MM.1S (cell line): ENCODE results near the gene ATP6AP1.

Source experiments
- EZH2 ChIP-seq: fragments of 300-600 bp; sonication (generic); optimal IDR thresholded peaks from 2 replicates; pipeline ENCODE3; 2017; ENCODE audit warnings: low read depth, mild to moderate bottlenecking, antibody characterized with exemption, low read length, mixed read lengths
- EZH2phosphoT487 ChIP-seq: fragments of 300-600 bp; sonication (generic); IDR thresholded peaks from 2 replicates; pipeline ENCODE4 v1.6.1; 2018; ENCODE audit warnings: antibody characterized with exemption, low read length
- TF ChIP-seq, protein P1 (sequence below): fragments of 300-600 bp; sonication (generic); IDR thresholded peaks from 2 replicates; pipeline ENCODE4 v1.5.1; 2016; ENCODE audit warnings: antibody characterized with exemption, low read length, mixed read lengths

DNA sequence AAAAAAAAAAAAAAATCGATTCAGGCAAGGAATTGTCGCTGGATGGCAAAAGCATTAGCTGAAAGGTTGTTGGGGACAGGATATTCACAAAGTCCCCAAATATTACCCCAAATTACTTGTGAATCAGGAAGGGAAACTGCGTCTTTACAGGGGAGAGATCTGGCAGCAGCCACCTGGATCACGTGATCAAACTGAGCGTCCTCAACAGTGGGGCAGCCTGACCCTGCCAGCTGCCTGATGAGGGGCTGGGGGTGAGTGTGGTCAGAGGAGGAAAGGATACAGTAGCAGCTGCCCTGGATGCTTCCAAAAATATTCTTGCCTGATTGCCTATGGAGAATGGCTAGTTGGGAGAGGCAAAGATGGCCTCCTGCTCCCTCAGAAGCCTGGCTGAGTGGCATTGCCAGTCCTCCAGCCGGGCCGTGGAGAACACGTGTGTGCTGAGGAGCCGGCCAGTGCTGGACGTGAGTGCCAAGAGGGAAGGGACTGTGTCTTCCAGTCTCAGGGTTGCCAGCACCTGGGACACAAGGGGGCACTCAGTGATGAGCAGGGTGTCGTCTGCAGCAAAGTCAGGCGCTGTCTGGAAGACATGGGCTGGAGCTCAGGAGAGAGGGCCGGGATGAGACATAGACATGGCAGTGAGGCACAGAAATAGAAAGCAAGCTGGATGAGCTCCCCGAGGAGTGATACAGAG lies 53.6 kb downstream of the ATP6AP1 start:
- TF ChIP-seq, protein P1, sequence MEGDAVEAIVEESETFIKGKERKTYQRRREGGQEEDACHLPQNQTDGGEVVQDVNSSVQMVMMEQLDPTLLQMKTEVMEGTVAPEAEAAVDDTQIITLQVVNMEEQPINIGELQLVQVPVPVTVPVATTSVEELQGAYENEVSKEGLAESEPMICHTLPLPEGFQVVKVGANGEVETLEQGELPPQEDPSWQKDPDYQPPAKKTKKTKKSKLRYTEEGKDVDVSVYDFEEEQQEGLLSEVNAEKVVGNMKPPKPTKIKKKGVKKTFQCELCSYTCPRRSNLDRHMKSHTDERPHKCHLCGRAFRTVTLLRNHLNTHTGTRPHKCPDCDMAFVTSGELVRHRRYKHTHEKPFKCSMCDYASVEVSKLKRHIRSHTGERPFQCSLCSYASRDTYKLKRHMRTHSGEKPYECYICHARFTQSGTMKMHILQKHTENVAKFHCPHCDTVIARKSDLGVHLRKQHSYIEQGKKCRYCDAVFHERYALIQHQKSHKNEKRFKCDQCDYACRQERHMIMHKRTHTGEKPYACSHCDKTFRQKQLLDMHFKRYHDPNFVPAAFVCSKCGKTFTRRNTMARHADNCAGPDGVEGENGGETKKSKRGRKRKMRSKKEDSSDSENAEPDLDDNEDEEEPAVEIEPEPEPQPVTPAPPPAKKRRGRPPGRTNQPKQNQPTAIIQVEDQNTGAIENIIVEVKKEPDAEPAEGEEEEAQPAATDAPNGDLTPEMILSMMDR, result no peak
- no peak for TF ChIP-seq EZH2
- TF ChIP-seq EZH2phosphoT487, result no peak
